Hepatocyte (in vitro differentiated cells): ENCODE measurements around the gene NFIX. TPM values are rescaled to one million over a fixed set of nuclear protein-coding genes. Genes with fewer than 3 reads are reported as not detected.

Experiments used
- DNase-seq: peaks from one replicate; pipeline ENCODE4 v3.0.0-alpha.2; 2016; ENCODE audit warnings: low spot score
- H2AFZ ChIP-seq: fragments of 200-600 bp; sonication (generic); 2 replicates; pipeline ENCODE4 v1.6.0; 2016; ENCODE audit warnings: antibody characterized with exemption, mild to moderate bottlenecking
- H3K27ac ChIP-seq: fragments of 200-600 bp; sonication (generic); 2 replicates; pipeline ENCODE4 v1.5.1; 2016; ENCODE audit warnings: mild to moderate bottlenecking
- H3K27me3 ChIP-seq: fragments of 200-600 bp; sonication (generic); 2 replicates; pipeline ENCODE4 v1.6.1; 2016
- H3K36me3 ChIP-seq: fragments of 200-600 bp; sonication (generic); replicated peaks from 2 replicates; pipeline ENCODE4 v1.5.1; 2016; ENCODE audit warnings: low read depth; ENCODE audit not compliant: insufficient read depth
- H3K4me1 ChIP-seq: fragments of 200-600 bp; sonication (generic); 2 replicates; pipeline ENCODE4 v1.5.1; 2016; ENCODE audit warnings: mild to moderate bottlenecking, moderate library complexity; ENCODE audit not compliant: insufficient read depth
- H3K4me2 ChIP-seq: fragments of 200-600 bp; sonication (generic); 2 replicates; pipeline ENCODE4 v1.6.0; 2016
- H3K4me3 ChIP-seq: fragments of 200-600 bp; sonication (generic); 2 replicates; pipeline ENCODE4 v1.5.1; 2016; ENCODE audit warnings: mild to moderate bottlenecking
- H3K79me2 ChIP-seq: fragments of 200-600 bp; sonication (generic); 2 replicates; pipeline ENCODE4 v1.6.0; 2017; ENCODE audit warnings: mild to moderate bottlenecking
- H3K9me2 ChIP-seq: fragments of 200-600 bp; sonication (generic); replicated peaks from 2 replicates; pipeline ENCODE4 v1.6.0; 2017; ENCODE audit warnings: mild to moderate bottlenecking; ENCODE audit not compliant: insufficient read depth
- H3K9me3 ChIP-seq: fragments of 200-600 bp; sonication (generic); 2 replicates; pipeline ENCODE4 v1.5.1; 2016; ENCODE audit warnings: low read depth, mild to moderate bottlenecking
- H4K20me1 ChIP-seq: fragments of 200-600 bp; sonication (generic); 2 replicates; pipeline ENCODE4 v1.6.0; 2016; ENCODE audit warnings: mild to moderate bottlenecking; ENCODE audit not compliant: insufficient read depth, poor library complexity, severe bottlenecking
- CTCF ChIP-seq: fragments of 200-600 bp; sonication (generic); IDR thresholded peaks from 2 replicates; pipeline ENCODE4 v1.5.1; 2016; ENCODE audit warnings: antibody characterized with exemption, mild to moderate bottlenecking; ENCODE audit not compliant: poor library complexity
- EZH2 ChIP-seq: fragments of 200-600 bp; sonication (generic); IDR thresholded peaks from 2 replicates; pipeline ENCODE4 v1.6.1; 2016; ENCODE audit warnings: antibody characterized with exemption, mild to moderate bottlenecking, borderline replicate concordance
- EZH2phosphoT487 ChIP-seq: fragments of 200-600 bp; sonication (generic); IDR thresholded peaks from one replicate; pipeline ENCODE4 v1.6.1; 2018; ENCODE audit warnings: antibody characterized with exemption, mild to moderate bottlenecking, low read depth, moderate library complexity; ENCODE audit not compliant: unreplicated experiment, severe bottlenecking
- WGBS: methylation state at CpG from one replicate; pipeline ENCODE4 v1.1.6; 2016; ENCODE audit warnings: low lambda C conversion rate; ENCODE audit errors: missing lambda C conversion rate; 5-methylcytosine and 5-hydroxymethylcytosine counted together
- polyA plus RNA-seq: library from polyadenylated mRNA; unstranded; fragments of >200 nt; fragmentation: Nextera tagmentation; extraction: Ambion mirVana; gene quantifications from 2 replicates; pipeline ENCODE4 v1.2.1, GENCODE V29; 2016
- total RNA-seq: library from RNA; depleted of rRNA; stranded (reverse); fragments of >200 nt; gene quantifications from 2 replicates; pipeline ENCODE4 v1.2.3, GENCODE V29; 2014

The NFIX gene
- total and polyA plus RNA-seq, 2 experiments from 2014 or later, result 10.2 to 12.8 TPM

- Histone ChIP-seq H3K36me3 (no peaks in the 10 kb centered on the region), H3K79me2 (no peaks in the 10 kb centered on the region), H3K9me2 (no peaks in the 10 kb centered on the region), H3K9me3 (no peaks in the 10 kb centered on the region), H3K27ac (no peak overlapping the region), H3K4me1 (peaks cover 12% of the 10 kb centered on the region), H3K27me3 (peaks cover 4% of the 10 kb centered on the region), H2AFZ (no peak overlapping the region), H3K4me2 (no peak overlapping the region), H4K20me1 (no peaks in the 10 kb centered on the region), H3K4me3 (no peak overlapping the region)
- no peak for DNase-seq
- TF ChIP-seq EZH2, result no peak
- 93% methylated on average over 22 of the region's 29 CpGs for WGBS
These were observed 109.8 kb downstream of the NFIX start for GRCh38 chr19:13104848-13105711.

DNA sequence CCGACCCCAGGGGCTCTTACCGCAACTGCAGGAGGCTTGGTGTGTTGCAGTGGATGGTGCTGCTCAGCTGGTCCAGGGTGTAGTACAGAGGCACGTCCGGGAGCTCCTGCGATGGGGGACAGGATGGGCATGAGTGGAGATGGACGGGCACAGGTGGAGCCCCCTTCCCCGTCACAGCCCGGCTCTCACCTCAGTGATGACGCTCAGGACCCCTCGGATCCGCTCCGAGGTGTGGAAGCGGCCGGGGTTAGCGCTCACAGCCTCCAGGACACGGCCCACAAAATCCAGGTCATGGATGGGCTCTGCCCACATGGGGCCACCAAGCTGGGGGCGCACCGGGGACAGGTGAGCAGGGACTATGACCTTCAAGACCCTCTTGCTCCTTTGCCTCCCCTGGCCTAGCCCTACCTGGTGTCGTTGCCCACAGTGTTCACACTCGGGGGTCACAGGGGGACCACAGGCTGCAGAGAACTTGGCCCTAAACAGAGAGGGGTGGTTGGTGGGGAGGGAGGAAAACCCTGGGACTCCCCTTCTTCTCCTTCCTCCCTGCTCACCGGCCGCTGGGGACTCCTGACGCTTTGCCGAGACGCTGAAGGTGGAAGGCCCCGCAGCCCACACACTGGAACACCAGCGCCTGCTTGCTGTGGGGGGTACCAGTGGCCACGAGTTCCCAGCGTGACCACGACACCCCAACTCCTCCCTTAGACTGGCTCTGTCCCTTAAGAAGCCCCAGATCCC is 114.3 kb downstream of the NFIX start:
- no peaks in the 10 kb centered on the region for H3K79me2 ChIP-seq
- H3K4me3 ChIP-seq, result no peak overlapping the region
- no peak overlapping the region for H2AFZ ChIP-seq
- no peaks in the 10 kb centered on the region for H3K36me3 ChIP-seq
- no peak for TF ChIP-seq CTCF
- TF ChIP-seq EZH2phosphoT487, result no peak
- no peak for TF ChIP-seq EZH2
- 98% methylated on average over 30 of the region's 30 CpGs for WGBS
- no peak overlapping the region for H3K27ac ChIP-seq
- no peak overlapping the region for H3K4me2 ChIP-seq
- DNase-seq, result no peak
- no peaks in the 10 kb centered on the region for H3K4me1 ChIP-seq
- H3K27me3 ChIP-seq, result no peaks in the 10 kb centered on the region
- no peaks in the 10 kb centered on the region for H4K20me1 ChIP-seq
- H3K9me3 ChIP-seq, result no peaks in the 10 kb centered on the region
- H3K9me2 ChIP-seq, result no peaks in the 10 kb centered on the region

DNA sequence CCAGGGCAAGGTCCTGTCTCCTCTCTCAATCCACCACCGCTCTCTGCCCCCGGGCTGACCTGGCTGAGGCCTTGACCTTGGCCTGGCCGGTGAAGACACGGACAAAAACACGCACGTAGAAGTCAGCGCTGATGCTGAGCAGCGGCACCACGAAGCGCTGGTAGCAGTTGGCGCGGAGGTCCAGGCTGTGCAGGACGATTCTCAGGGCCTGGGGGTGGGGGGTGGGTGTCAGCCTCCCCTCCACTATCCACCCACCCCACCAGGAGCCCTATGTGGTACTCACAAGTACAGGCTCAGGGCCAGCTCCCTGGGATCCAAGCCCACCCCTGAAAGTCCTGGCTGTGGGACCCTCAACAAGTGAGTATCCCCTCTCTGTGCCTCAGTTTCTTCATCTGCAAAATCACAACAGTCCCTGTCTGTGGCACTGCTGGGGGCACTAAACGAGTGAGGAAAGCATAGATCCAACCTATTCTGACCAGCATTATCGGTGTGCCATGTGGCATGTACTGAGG is 114.9 kb downstream of the NFIX start:
- Histone ChIP-seq H4K20me1 (no peaks in the 10 kb centered on the region), H3K79me2 (peaks cover 5% of the 10 kb centered on the region), H3K4me1 (no peaks in the 10 kb centered on the region), H2AFZ (no peak overlapping the region), H3K27ac (no peak overlapping the region), H3K4me3 (no peak overlapping the region), H3K27me3 (no peaks in the 10 kb centered on the region), H3K9me2 (no peaks in the 10 kb centered on the region), H3K4me2 (no peak overlapping the region), H3K9me3 (no peaks in the 10 kb centered on the region), H3K36me3 (no peaks in the 10 kb centered on the region)
- no peak for TF ChIP-seq EZH2
- no peak for TF ChIP-seq CTCF
- TF ChIP-seq EZH2phosphoT487, result no peak
- WGBS, result 99% methylated on average over 10 of the region's 15 CpGs
- no peak for DNase-seq

DNA sequence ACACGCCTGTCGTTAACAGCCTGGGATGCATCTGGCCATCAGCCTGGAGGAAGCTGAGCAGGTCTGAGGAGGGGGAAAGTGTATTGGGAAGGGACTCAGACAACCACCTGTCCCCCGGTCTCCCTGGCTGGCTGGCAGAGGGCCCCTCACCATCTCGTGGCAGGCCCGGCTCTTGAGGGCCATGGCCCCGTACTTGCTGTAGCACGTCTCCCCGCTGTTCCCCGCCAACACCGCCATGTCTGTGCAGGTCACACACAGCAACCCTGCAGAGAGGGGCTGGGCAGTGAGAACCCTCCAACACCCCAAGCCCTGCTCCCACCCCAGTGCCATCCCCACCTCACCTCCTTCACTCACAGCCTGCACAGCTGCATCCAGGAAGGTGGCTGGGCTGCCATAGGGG is 117.3 kb downstream of the NFIX start:
- Histone ChIP-seq H4K20me1 (no peaks in the 10 kb centered on the region), H3K4me2 (no peak overlapping the region), H2AFZ (no peak overlapping the region), H3K9me2 (no peaks in the 10 kb centered on the region), H3K9me3 (no peaks in the 10 kb centered on the region), H3K36me3 (no peaks in the 10 kb centered on the region), H3K4me3 (no peak overlapping the region), H3K4me1 (peaks cover 12% of the 10 kb centered on the region), H3K27ac (no peak overlapping the region), H3K79me2 (peaks cover 15% of the 10 kb centered on the region), H3K27me3 (no peaks in the 10 kb centered on the region)
- 94% methylated on average over 10 of the region's 10 CpGs for WGBS
- no peak for DNase-seq
- TF ChIP-seq EZH2, result no peak
- no peak for TF ChIP-seq EZH2phosphoT487
- TF ChIP-seq CTCF, result no peak
